Neural cell (in vitro differentiated cells): ENCODE data around the gene GALNT10. TPM values are rescaled to one million over a fixed set of nuclear protein-coding genes. Genes with fewer than 3 reads are reported as not detected.

Source experiments
- H2AFZ ChIP-seq: fragments of 200-600, 300-800 bp; sonication (generic), shearing (Covaris generic); 2 replicates; pipeline ENCODE4 v1.6.0; 2014; ENCODE audit warnings: low read depth, mild to moderate bottlenecking, antibody characterized with exemption, low read length, moderate library complexity
- H3F3A ChIP-seq: fragments of 200-600 bp; shearing (Covaris generic); 2 replicates; pipeline ENCODE4 v1.6.1; 2016; ENCODE audit warnings: mild to moderate bottlenecking, moderate library complexity, mixed read lengths, antibody characterized with exemption, low read length; ENCODE audit not compliant: insufficient read depth, poor library complexity, severe bottlenecking
- H3K27ac ChIP-seq: fragments of 200-600, 300-800 bp; sonication (generic), shearing (Covaris generic); 2 replicates; pipeline ENCODE4 v1.5.1; 2014; ENCODE audit warnings: mild to moderate bottlenecking, low read length, moderate library complexity
- H3K27me3 ChIP-seq: fragments of 300-800, 200-600 bp; sonication (generic), shearing (Covaris generic); 2 replicates; pipeline ENCODE4 v1.6.0; 2014; ENCODE audit warnings: mild to moderate bottlenecking, low read depth, low read length, moderate library complexity; ENCODE audit not compliant: insufficient read depth
- H3K36me3 ChIP-seq: fragments of 300-800, 200-600 bp; sonication (generic), shearing (Covaris generic); 2 replicates; pipeline ENCODE4 v1.5.1; 2014; ENCODE audit warnings: mild to moderate bottlenecking, antibody characterized with exemption, low read length, moderate library complexity; ENCODE audit not compliant: insufficient read depth
- H3K4me2 ChIP-seq: fragments of 300-800, 200-600 bp; sonication (generic), shearing (Covaris generic); 2 replicates; pipeline ENCODE4 v1.6.0; 2014; ENCODE audit warnings: mild to moderate bottlenecking, low read length
- H3K4me3 ChIP-seq: fragments of 300-800, 200-600 bp; sonication (generic), shearing (Covaris generic); 2 replicates; pipeline ENCODE4 v1.5.1; 2014; ENCODE audit warnings: mild to moderate bottlenecking, low read length, moderate library complexity
- H3K79me2 ChIP-seq: fragments of 200-600 bp; shearing (Covaris generic); replicated peaks from 2 replicates; pipeline ENCODE4 v1.6.0; 2014; ENCODE audit warnings: mild to moderate bottlenecking, low read length, moderate library complexity; ENCODE audit not compliant: insufficient read depth
- H3K9ac ChIP-seq: fragments of 300-800, 200-600 bp; sonication (generic), shearing (Covaris generic); 2 replicates; pipeline ENCODE4 v1.6.1; 2016; ENCODE audit warnings: mild to moderate bottlenecking, low read length, mixed read lengths
- H3K9me2 ChIP-seq: fragments of 200-600 bp; shearing (Covaris generic); 2 replicates; pipeline ENCODE4 v1.6.1; 2016; ENCODE audit warnings: mild to moderate bottlenecking, low read length, mixed read lengths; ENCODE audit not compliant: insufficient read depth
- H3K9me3 ChIP-seq: fragments of 200-600, 300-800 bp; sonication (generic), shearing (Covaris generic); 2 replicates; pipeline ENCODE4 v1.6.1; 2016; ENCODE audit warnings: mild to moderate bottlenecking, mixed run types, low read length, moderate library complexity, mixed read lengths
- H4K20me1 ChIP-seq: fragments of 200-600 bp; shearing (Covaris generic); 2 replicates; pipeline ENCODE4 v1.6.1; 2016; ENCODE audit warnings: mild to moderate bottlenecking, mixed run types; ENCODE audit not compliant: insufficient read depth
- CTCF ChIP-seq: fragments of 450-650 bp; IDR thresholded peaks from 2 replicates; pipeline ENCODE4 v1.5.1; 2014; ENCODE audit warnings: antibody characterized with exemption, mild to moderate bottlenecking, moderate library complexity; ENCODE audit not compliant: poor library complexity, severe bottlenecking
- EP300 ChIP-seq: fragments of 450-650 bp; conservative IDR thresholded peaks from 2 replicates; pipeline ENCODE4 v1.6.1; 2014; ENCODE audit warnings: antibody characterized with exemption, mild to moderate bottlenecking, moderate library complexity; ENCODE audit not compliant: poor library complexity, severe bottlenecking
- EZH2 ChIP-seq: fragments of 200-600, 300-800 bp; shearing (Covaris generic), sonication (generic); IDR thresholded peaks from 2 replicates; pipeline ENCODE4 v1.6.1; 2014; ENCODE audit warnings: antibody characterized with exemption, low read length, borderline replicate concordance, mild to moderate bottlenecking; ENCODE audit not compliant: insufficient read depth, poor library complexity, severe bottlenecking
- MXI1 ChIP-seq: fragments of 450-650 bp; conservative IDR thresholded peaks from 2 replicates; pipeline ENCODE4 v1.6.1; 2014; ENCODE audit warnings: antibody characterized with exemption, mild to moderate bottlenecking; ENCODE audit not compliant: poor library complexity, severe bottlenecking
- POLR2AphosphoS5 ChIP-seq: IDR thresholded peaks from 2 replicates; pipeline ENCODE4 v1.6.1; 2012
- RAD21 ChIP-seq: fragments of 450-650 bp; conservative IDR thresholded peaks from 2 replicates; pipeline ENCODE4 v1.6.1; 2014; ENCODE audit warnings: antibody characterized with exemption, mild to moderate bottlenecking, moderate library complexity
- REST ChIP-seq: IDR thresholded peaks from 2 replicates; pipeline ENCODE4 v1.6.1; 2012; ENCODE audit warnings: borderline replicate concordance
- SMC3 ChIP-seq: fragments of 450-650 bp; conservative IDR thresholded peaks from 2 replicates; pipeline ENCODE4 v1.6.1; 2014; ENCODE audit warnings: antibody characterized with exemption, mild to moderate bottlenecking, moderate library complexity; ENCODE audit not compliant: poor library complexity
- TAF1 ChIP-seq: IDR thresholded peaks from 2 replicates; pipeline ENCODE4 v1.6.1; 2012; ENCODE audit warnings: low read depth
- polyA plus RNA-seq: library from polyadenylated mRNA; depleted of rRNA; stranded (reverse); fragments of >200 nt; gene quantifications from 2 replicates; pipeline ENCODE4 v1.2.3, GENCODE V29; 2014

The GALNT10 gene
- polyA plus RNA-seq, 1 donor from 2014 or later, result 3.1 TPM

- no peaks in the 10 kb centered on the region for H3K9me2 ChIP-seq
- no peak overlapping the region for H3K27ac ChIP-seq
- no peak overlapping the region for H3K9ac ChIP-seq
- no peaks in the 10 kb centered on the region for H3K27me3 ChIP-seq
- no peak overlapping the region for H2AFZ ChIP-seq
- no peaks in the 10 kb centered on the region for H3K36me3 ChIP-seq
- H4K20me1 ChIP-seq, result no peaks in the 10 kb centered on the region
- H3K4me2 ChIP-seq, result no peak overlapping the region
- no peaks in the 10 kb centered on the region for H3K79me2 ChIP-seq
- TF ChIP-seq REST (no peak), EZH2 (no peak), MXI1 (no peak), EP300 (no peak), RAD21 (no peak)
- no peaks in the 10 kb centered on the region for H3F3A ChIP-seq
- H3K9me3 ChIP-seq, result no peaks in the 10 kb centered on the region
- H3K4me3 ChIP-seq, result no peak overlapping the region
Measured at GRCh38 chr5:154373729-154374179, 183.2 kb downstream of the GALNT10 start.

GRCh38 chr5:154374264-154374663 is 183.7 kb downstream of the GALNT10 start:
- H3K36me3 ChIP-seq, result no peaks in the 10 kb centered on the region
- no peak overlapping the region for H3K4me2 ChIP-seq

GRCh38 chr5:154375329-154376008 is 184.9 kb downstream of the GALNT10 start:
- H3K4me2 ChIP-seq, result no peak overlapping the region
- no peak for TF ChIP-seq SMC3
- TF ChIP-seq REST, result no peak
- TF ChIP-seq EZH2, result no peak
- TF ChIP-seq MXI1, result no peak
- no peak for TF ChIP-seq TAF1
- no peak for TF ChIP-seq CTCF
- TF ChIP-seq EP300, result no peak
- no peak for TF ChIP-seq POLR2AphosphoS5
- no peak for TF ChIP-seq RAD21
- no peaks in the 10 kb centered on the region for H3F3A ChIP-seq
- no peak overlapping the region for H3K27ac ChIP-seq
- H3K36me3 ChIP-seq, result no peaks in the 10 kb centered on the region
- H3K9me3 ChIP-seq, result no peaks in the 10 kb centered on the region
- H3K9me2 ChIP-seq, result no peaks in the 10 kb centered on the region
- H2AFZ ChIP-seq, result no peak overlapping the region
- no peak overlapping the region for H3K9ac ChIP-seq
- no peak overlapping the region for H3K4me3 ChIP-seq
- H4K20me1 ChIP-seq, result no peaks in the 10 kb centered on the region
- no peaks in the 10 kb centered on the region for H3K27me3 ChIP-seq
- no peaks in the 10 kb centered on the region for H3K79me2 ChIP-seq

More at GRCh38 chr5:154374264-154374663, 183.7 kb downstream of the GALNT10 start:
- H3K9ac ChIP-seq, result no peak overlapping the region
- H3K4me3 ChIP-seq, result no peak overlapping the region
- H3K27me3 ChIP-seq, result no peaks in the 10 kb centered on the region
- no peaks in the 10 kb centered on the region for H4K20me1 ChIP-seq
- H3K27ac ChIP-seq, result no peak overlapping the region
- H3K79me2 ChIP-seq, result no peaks in the 10 kb centered on the region
- no peaks in the 10 kb centered on the region for H3K9me2 ChIP-seq
- no peak overlapping the region for H2AFZ ChIP-seq
- TF ChIP-seq SMC3, result no peak
- TF ChIP-seq POLR2AphosphoS5, result no peak
- H3K9me3 ChIP-seq, result no peaks in the 10 kb centered on the region
- no peaks in the 10 kb centered on the region for H3F3A ChIP-seq
